ENCODE data around the gene ISOC1.
A peak's percentile ranks its signal among the peaks of the same experiment; 100 is the strongest.

The ISOC1 gene

GRCh38 chr5:129079496-129079895 is 15.1 kb upstream of the ISOC1 start:
- Mint-ChIP-seq H3K27me3 (ENCODE audit: low read depth) (no peaks in the 10 kb centered on the region), H3K36me3 (ENCODE audit: low read depth) (no peaks in the 10 kb centered on the region), H3K4me3 (no peak overlapping the region), H3K9me3 (no peaks in the 10 kb centered on the region), H3K4me1 (peaks cover 22% of the 10 kb centered on the region), H3K27ac (no peak overlapping the region)
- TF ChIP-seq CTCF (IDR thresholded peaks at IDR 0.05; ENCODE audit: unreplicated experiment in 3 of 3): no peak

DNA sequence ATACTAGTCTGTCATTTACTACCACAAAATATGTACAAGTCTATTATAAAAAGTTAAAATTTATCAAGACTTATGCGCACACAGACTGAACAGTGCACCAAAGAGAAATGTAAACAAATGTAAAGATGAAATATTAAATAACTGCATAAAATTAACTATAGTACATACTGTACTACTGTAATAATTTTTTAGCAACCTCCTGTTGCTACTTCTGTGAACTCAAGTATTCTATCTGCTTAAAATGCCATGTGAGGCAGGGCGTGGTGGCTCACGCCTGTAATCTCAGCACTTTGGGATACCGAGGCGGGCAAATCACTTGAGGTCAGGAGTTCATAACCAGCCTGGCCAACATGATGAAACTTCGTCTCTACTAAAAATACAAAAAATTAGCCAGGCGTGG is 13.8 kb upstream of the ISOC1 start:
- no peak overlapping the region for H3K4me3 Mint-ChIP-seq
- H3K9me3 Mint-ChIP-seq: no peaks in the 10 kb centered on the region
- peaks cover 15% of the 10 kb centered on the region for H3K4me1 Mint-ChIP-seq
- no peaks in the 10 kb centered on the region for H3K27me3 Mint-ChIP-seq (ENCODE audit: low read depth)
- H3K36me3 Mint-ChIP-seq (ENCODE audit: low read depth): no peaks in the 10 kb centered on the region
- no peak overlapping the region for H3K27ac Mint-ChIP-seq
- no peak for TF ChIP-seq CTCF (IDR thresholded peaks at IDR 0.05; ENCODE audit: unreplicated experiment in 3 of 3)

GRCh38 chr5:129082225-129083136 is 12.1 kb upstream of the ISOC1 start:
- Mint-ChIP-seq H3K4me3 (no peak overlapping the region), H3K9me3 (no peaks in the 10 kb centered on the region), H3K27me3 (ENCODE audit: low read depth) (no peaks in the 10 kb centered on the region), H3K36me3 (ENCODE audit: low read depth) (no peaks in the 10 kb centered on the region), H3K27ac (no peak overlapping the region), H3K4me1 (peaks cover 6% of the 10 kb centered on the region)
- no peak for TF ChIP-seq CTCF (IDR thresholded peaks at IDR 0.05; ENCODE audit: unreplicated experiment in 3 of 3)

DNA sequence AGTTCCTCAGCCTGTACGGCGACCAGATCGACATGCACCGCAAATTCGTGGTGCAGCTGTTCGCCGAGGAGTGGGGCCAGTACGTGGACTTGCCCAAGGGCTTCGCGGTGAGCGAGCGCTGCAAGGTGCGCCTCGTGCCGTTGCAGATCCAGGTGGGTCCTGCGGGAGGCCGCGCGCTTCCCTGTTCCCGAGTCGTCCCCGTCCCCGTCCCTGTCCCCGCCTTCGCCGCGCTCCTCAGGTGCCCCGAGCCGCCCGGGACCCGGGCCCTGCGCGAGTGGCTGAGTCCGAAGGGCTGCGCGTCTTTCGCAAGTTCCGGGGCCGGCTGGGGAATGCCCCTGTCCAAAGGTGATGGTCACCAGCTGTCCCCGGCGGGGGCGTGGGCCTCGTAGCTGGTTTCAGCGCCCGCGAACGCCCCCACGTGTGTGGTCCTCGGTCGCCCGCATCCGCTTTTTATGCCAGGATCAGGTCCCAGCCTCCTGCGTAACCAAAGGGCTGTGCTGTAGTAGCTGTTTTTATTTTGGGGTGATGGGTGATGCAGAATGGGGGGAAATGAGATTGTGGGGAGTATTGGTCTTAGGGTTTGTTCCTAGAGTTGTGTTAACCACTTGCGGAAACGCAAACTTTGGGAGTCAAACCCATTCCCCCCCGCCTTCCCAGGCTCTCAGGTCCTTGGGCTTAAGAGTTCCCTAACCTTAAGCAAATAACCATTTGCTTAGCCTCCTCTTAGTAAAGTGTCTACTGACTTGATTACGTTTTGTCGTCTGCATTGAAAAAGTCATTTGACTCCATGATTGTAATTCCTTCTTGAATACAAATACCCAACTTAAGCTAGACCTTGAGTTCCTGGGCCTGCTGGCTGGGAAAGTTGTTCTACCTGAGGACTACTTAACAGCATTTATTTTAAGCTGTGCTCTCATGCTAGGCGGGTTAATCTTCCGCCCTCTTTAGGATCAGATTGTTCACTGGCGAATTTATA is 663 bp downstream of the ISOC1 start:
- peak in 1 of 3 experiments; percentile 13 for TF ChIP-seq CTCF (IDR thresholded peaks at IDR 0.05; ENCODE audit: unreplicated experiment in 3 of 3)
- Mint-ChIP-seq H3K27ac (peak overlapping the region; percentile 68 to 90 (median 78)), H3K4me3 (peak overlapping the region; percentile 87 to 96 (median 92)), H3K27me3 (ENCODE audit: low read depth) (no peaks in the 10 kb centered on the region), H3K9me3 (no peaks in the 10 kb centered on the region), H3K36me3 (ENCODE audit: low read depth) (no peaks in the 10 kb centered on the region), H3K4me1 (peaks cover 29% of the 10 kb centered on the region)

GRCh38 chr5:129096382-129096991 is 1.9 kb downstream of the ISOC1 start:
- H3K27me3 Mint-ChIP-seq (ENCODE audit: low read depth): no peaks in the 10 kb centered on the region
- H3K4me1 Mint-ChIP-seq: peaks cover 29% of the 10 kb centered on the region
- no peaks in the 10 kb centered on the region for H3K36me3 Mint-ChIP-seq (ENCODE audit: low read depth)
- H3K9me3 Mint-ChIP-seq: no peaks in the 10 kb centered on the region
- H3K4me3 Mint-ChIP-seq: peak overlapping the region; percentile 71 to 96 (median 77)
- TF ChIP-seq CTCF (IDR thresholded peaks at IDR 0.05; ENCODE audit: unreplicated experiment in 3 of 3): peak in 1 of 3 experiments; percentile 15
- peak overlapping the region in 2 of 3 experiments; percentile 49 to 63 for H3K27ac Mint-ChIP-seq

Measured in nephron (organoid).